K562 (cell line): ENCODE data around the gene ZNF74. TPM values are rescaled to one million over a fixed set of nuclear protein-coding genes. Genes with fewer than 3 reads are reported as not detected.

Experiments used
- ARID2 ChIP-seq: fragments of 450-650 bp; IDR thresholded peaks from 2 replicates; pipeline ENCODE4 v1.6.1; 2017; ENCODE audit warnings: antibody characterized with exemption, mild to moderate bottlenecking
- ATF7 ChIP-seq: fragments of 450-650 bp; IDR thresholded peaks from 2 replicates; pipeline ENCODE4 v1.7.1; 2014; ENCODE audit warnings: mild to moderate bottlenecking, moderate library complexity
- DDX20 ChIP-seq: fragments of 450-650 bp; IDR thresholded peaks from 2 replicates; pipeline ENCODE4 v1.6.1; 2016; ENCODE audit warnings: missing genetic modification characterization, low read depth, mild to moderate bottlenecking, missing compliant biosample characterization, moderate library complexity
- DMBX1 ChIP-seq: fragments of 250-450 bp; sonication (Bioruptor Pico); IDR thresholded peaks from 2 replicates; pipeline ENCODE4 v1.8.0; 2022; ENCODE audit warnings: inconsistent platforms, mild to moderate bottlenecking, moderate library complexity, borderline replicate concordance
- ELF4 ChIP-seq: fragments of 450-650 bp; formaldehyde crosslinking; IDR thresholded peaks from 2 replicates; pipeline ENCODE4 v1.4.0; 2022; ENCODE audit warnings: missing genetic modification characterization
- GABPA ChIP-seq: fragments of 200-800 bp; sonication (Bioruptor generic); conservative IDR thresholded peaks from 2 replicates; pipeline ENCODE4 v1.6.1; 2016; ENCODE audit warnings: low read depth, missing genetic modification characterization, missing compliant biosample characterization
- JUNB ChIP-seq: fragments of 450-650 bp; formaldehyde crosslinking; conservative IDR thresholded peaks from 2 replicates; pipeline ENCODE4 v1.4.0; 2020; ENCODE audit warnings: mild to moderate bottlenecking
- MAFK ChIP-seq: IDR thresholded peaks from 2 replicates; pipeline ENCODE4 v1.6.1; 2011; ENCODE audit warnings: low read length, improper control_type of control experiment
- MEF2D ChIP-seq: conservative IDR thresholded peaks from 2 replicates; pipeline ENCODE4 v1.6.1; 2016; ENCODE audit warnings: low read depth, missing genetic modification characterization, missing compliant biosample characterization
- NEUROD1 ChIP-seq: fragments of 150-350 bp; IDR thresholded peaks from 2 replicates; pipeline ENCODE4 v1.6.1; 2014; ENCODE audit warnings: borderline replicate concordance, low read length, low read depth; ENCODE audit not compliant: partially characterized antibody
- NFRKB ChIP-seq: fragments of 450-650 bp; IDR thresholded peaks from 2 replicates; pipeline ENCODE4 v1.6.1; 2016; ENCODE audit warnings: low read depth
- NR4A1 ChIP-seq, 2 experiments: fragments of 250-450 bp in 1 of 2; fragments of 450-650 bp in 1 of 2; sonication (Bioruptor Pico) in 1 of 2; IDR thresholded peaks; 2 replicates each; pipeline versions ENCODE4 v1.4.0 to v1.6.1; 2016 to 2020; ENCODE audit warnings: mild to moderate bottlenecking in 2 of 2, missing compliant biosample characterization in 1 of 2, missing genetic modification characterization in 1 of 2, moderate library complexity in 1 of 2
- POLR2AphosphoS2 ChIP-seq: IDR thresholded peaks from 2 replicates; pipeline ENCODE4 v1.6.1; 2012; ENCODE audit warnings: low read length, improper control_type of control experiment
- PTBP1 ChIP-seq: fragments of 200-400 bp; formaldehyde crosslinking; IDR thresholded peaks from 2 replicates; pipeline ENCODE4 v1.6.1; 2017; ENCODE audit warnings: low read depth, low read length
- RUNX1 ChIP-seq: sonication (generic); IDR thresholded peaks from 2 replicates; pipeline ENCODE4 v1.6.1; 2016; ENCODE audit warnings: antibody characterized with exemption, low read depth
- TEAD1 ChIP-seq, 2 experiments: fragments of 450-650 bp in 1 of 2; sonication (generic) in 1 of 2; formaldehyde crosslinking; IDR thresholded peaks; 2 replicates each; pipeline versions ENCODE4 v1.4.0 to v1.8.0; 2020 to 2022; ENCODE audit warnings: mild to moderate bottlenecking in 2 of 2, missing genetic modification reagents in 1 of 2
- ZNF584 ChIP-seq: fragments of 200-800 bp; sonication (Bioruptor generic); IDR thresholded peaks from 2 replicates; pipeline ENCODE4 v1.6.1; 2016; ENCODE audit warnings: low read depth, mild to moderate bottlenecking, missing genetic modification characterization, missing compliant biosample characterization
- ZNF695 ChIP-seq: fragments of 450-650 bp; formaldehyde crosslinking; IDR thresholded peaks from 2 replicates; pipeline ENCODE4 v1.4.0; 2020; ENCODE audit warnings: mild to moderate bottlenecking, moderate library complexity
- ZNF717 ChIP-seq: fragments of 250-450 bp; sonication (Bioruptor Pico); IDR thresholded peaks from 2 replicates; pipeline ENCODE4 v1.5.0; 2021
- polyA plus RNA-seq, 8 experiments: library from polyadenylated mRNA; depleted of rRNA in 4 of 8; stranded (reverse) in 5 of 8; unstranded in 3 of 8; fragments of >200 nt; fragmentation: Nextera tagmentation in 2 of 8; fragmentation: Illumina TruSeq in 1 of 8; extraction: Ambion mirVana in 2 of 8; extraction: Trizol in 1 of 8; gene quantifications; 2 replicates each; pipeline versions ENCODE4 v1.2.1 to v1.2.3, GENCODE V29; 2011 to 2014; ENCODE audit warnings: inconsistent platforms in 1 of 8, missing spikeins in 1 of 8
- total RNA-seq, 7 experiments: library from RNA; depleted of rRNA in 6 of 7; stranded (reverse); fragments of >200 nt in 6 of 7; fragmentation: Illumina TruSeq in 2 of 7; extraction: Trizol in 2 of 7; gene quantifications; 2 replicates each; pipeline versions ENCODE4 v1.2.1 to v1.2.3, GENCODE V29; 2011 to 2021; ENCODE audit warnings: low replicate concordance in 1 of 7
- TF ChIP-seq, protein P1 (sequence below): fragments of 250-450 bp; sonication (Bioruptor Pico); IDR thresholded peaks from 2 replicates; pipeline ENCODE4 v1.4.0; 2020; ENCODE audit warnings: borderline replicate concordance
- TF ChIP-seq, protein P2 (sequence below): fragments of 450-650 bp; IDR thresholded peaks from 2 replicates; pipeline ENCODE4 v1.6.1; 2016; ENCODE audit warnings: missing biosample characterization, missing genetic modification characterization
- TF ChIP-seq, protein P3 (sequence below): fragments of 250-450 bp; sonication (Bioruptor Pico); IDR thresholded peaks from 2 replicates; pipeline ENCODE4 v1.9.0; 2021; ENCODE audit warnings: mild to moderate bottlenecking, inconsistent platforms

Gene ZNF74
- total and polyA plus RNA-seq, 9 of the 15 experiments (the other 6 are each of a cell fraction or from before 2014, with no cell fraction given): 2.4 to 53.5 (median 31.5) TPM

DNA sequence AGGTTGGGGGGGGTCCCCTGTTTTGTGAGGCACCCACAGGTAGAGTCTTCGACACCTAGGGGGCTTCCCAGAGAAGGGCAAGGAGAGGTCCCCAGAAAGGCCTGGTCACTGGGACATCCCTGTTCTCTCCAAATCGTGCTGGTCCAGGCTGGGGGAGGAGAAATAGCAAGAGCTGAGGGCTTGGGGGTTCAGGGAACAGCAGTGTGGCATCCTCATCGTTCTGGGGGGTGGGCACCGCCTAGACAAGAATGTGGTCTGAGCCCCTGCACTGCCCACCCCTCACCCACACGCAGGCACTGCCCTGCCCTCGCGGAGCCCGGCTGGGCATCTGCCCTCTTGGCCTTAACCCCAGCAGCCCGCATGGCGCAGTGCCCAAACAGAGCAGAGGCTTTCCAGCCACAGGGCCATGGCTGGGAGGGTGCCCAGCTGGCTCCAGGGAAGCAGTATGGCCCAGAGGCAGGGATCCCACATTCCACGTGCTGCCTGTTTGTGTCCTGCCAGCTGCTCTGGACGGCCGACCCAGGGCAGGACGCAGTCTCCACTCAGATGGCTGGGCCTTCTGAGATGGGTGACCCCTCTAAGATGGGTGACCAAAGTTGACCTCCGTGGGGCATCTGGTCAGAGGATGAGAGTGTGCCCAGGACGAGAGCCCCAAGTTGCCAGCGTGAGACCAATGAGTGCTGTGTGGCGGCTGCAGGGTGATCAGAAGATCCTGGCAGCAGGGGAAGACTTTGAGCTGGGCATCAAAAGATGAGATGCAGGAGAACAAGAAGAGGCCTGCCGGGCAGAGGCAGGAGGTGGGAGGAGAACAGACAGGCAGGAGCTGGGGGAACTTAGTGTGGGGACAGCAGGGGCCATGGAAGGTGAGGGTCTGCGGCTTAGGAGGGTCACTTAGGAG, 29.3 kb downstream of the ZNF74 start (continued):
- TF ChIP-seq, protein P1, sequence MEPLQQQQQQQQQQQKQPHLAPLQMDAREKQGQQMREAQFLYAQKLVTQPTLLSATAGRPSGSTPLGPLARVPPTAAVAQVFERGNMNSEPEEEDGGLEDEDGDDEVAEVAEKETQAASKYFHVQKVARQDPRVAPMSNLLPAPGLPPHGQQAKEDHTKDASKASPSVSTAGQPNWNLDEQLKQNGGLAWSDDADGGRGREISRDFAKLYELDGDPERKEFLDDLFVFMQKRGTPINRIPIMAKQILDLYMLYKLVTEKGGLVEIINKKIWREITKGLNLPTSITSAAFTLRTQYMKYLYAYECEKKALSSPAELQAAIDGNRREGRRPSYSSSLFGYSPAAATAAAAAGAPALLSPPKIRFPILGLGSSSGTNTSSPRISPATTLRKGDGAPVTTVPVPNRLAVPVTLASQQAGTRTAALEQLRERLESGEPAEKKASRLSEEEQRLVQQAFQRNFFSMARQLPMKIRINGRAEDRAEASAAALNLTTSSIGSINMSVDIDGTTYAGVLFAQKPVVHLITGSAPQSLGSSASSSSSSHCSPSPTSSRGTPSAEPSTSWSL: no peak
- no peak; the same call in 1 of the 2 replicates for TF ChIP-seq ELF4
- peak in 1 of 2 experiments; percentile 58; a peak in 1 of 4 replicates for TF ChIP-seq TEAD1 (CRISPR knock-in tag; IDR thresholded peaks at IDR 0.05)
- no peak for TF ChIP-seq ZNF584
- no peak for TF ChIP-seq ARID2
- TF ChIP-seq ZNF695 (CRISPR knock-in tag): no peak
- TF ChIP-seq DMBX1: no peak
- no peak for TF ChIP-seq NR4A1 (CRISPR knock-in tag; IDR thresholded peaks at IDR 0.05)
- TF ChIP-seq NR4A1 (tag; IDR thresholded peaks at IDR 0.05): no peak
- TF ChIP-seq ATF7: no peak
- TF ChIP-seq RUNX1: no peak
- TF ChIP-seq NFRKB: no peak
- no peak for TF ChIP-seq MAFK
- no peak for TF ChIP-seq GABPA (tag)
- no peak for TF ChIP-seq NEUROD1
- 0 out of 2 replicates have a peak, but pooled peaks have one; percentile 10 for TF ChIP-seq JUNB (CRISPR knock-in tag)
- TF ChIP-seq POLR2AphosphoS2: no peak
- TF ChIP-seq ZNF717 (CRISPR knock-in tag): no peak
- no peak for TF ChIP-seq DDX20 (tag)
- TF ChIP-seq, protein P2, sequence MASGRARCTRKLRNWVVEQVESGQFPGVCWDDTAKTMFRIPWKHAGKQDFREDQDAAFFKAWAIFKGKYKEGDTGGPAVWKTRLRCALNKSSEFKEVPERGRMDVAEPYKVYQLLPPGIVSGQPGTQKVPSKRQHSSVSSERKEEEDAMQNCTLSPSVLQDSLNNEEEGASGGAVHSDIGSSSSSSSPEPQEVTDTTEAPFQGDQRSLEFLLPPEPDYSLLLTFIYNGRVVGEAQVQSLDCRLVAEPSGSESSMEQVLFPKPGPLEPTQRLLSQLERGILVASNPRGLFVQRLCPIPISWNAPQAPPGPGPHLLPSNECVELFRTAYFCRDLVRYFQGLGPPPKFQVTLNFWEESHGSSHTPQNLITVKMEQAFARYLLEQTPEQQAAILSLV (tag): no peak
- TF ChIP-seq, protein P3, sequence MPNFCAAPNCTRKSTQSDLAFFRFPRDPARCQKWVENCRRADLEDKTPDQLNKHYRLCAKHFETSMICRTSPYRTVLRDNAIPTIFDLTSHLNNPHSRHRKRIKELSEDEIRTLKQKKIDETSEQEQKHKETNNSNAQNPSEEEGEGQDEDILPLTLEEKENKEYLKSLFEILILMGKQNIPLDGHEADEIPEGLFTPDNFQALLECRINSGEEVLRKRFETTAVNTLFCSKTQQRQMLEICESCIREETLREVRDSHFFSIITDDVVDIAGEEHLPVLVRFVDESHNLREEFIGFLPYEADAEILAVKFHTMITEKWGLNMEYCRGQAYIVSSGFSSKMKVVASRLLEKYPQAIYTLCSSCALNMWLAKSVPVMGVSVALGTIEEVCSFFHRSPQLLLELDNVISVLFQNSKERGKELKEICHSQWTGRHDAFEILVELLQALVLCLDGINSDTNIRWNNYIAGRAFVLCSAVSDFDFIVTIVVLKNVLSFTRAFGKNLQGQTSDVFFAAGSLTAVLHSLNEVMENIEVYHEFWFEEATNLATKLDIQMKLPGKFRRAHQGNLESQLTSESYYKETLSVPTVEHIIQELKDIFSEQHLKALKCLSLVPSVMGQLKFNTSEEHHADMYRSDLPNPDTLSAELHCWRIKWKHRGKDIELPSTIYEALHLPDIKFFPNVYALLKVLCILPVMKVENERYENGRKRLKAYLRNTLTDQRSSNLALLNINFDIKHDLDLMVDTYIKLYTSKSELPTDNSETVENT (CRISPR knock-in tag): peak; percentile 38; the same call in 1 of the 2 replicates
- TF ChIP-seq PTBP1: no peak
- no peak for TF ChIP-seq MEF2D (tag)
